ENCODE measurements around the gene P2RY1.
"Not testable (repeated sequence)": the region's sequence is repeated elsewhere in the genome, so short reads cannot be mapped to it uniquely, and the experiment has no call there.

P2RY1 gene

GRCh38 chr3:152835601-152836102, 721 bp downstream of the P2RY1 start:
- peak in 3 of 10 donors; percentile 59 to 82 (median 78) for DNase-seq
- intact Hi-C loops (cut with DNase I) = no loop called here

- DNase-seq = no peak
- intact Hi-C loops (cut with DNase I) = no loop called here
Observed at GRCh38 chr3:152836269-152836668, 1.3 kb downstream of the P2RY1 start.

- DNase-seq = no peak
- intact Hi-C loops (cut with DNase I) = no loop called here
Observed at GRCh38 chr3:152839511-152839910, 4.6 kb downstream of the P2RY1 start.

GRCh38 chr3:152841131-152841530, 6.2 kb downstream of the P2RY1 start:
- intact Hi-C loops (cut with DNase I) = no loop called here
- no peak for DNase-seq

DNA sequence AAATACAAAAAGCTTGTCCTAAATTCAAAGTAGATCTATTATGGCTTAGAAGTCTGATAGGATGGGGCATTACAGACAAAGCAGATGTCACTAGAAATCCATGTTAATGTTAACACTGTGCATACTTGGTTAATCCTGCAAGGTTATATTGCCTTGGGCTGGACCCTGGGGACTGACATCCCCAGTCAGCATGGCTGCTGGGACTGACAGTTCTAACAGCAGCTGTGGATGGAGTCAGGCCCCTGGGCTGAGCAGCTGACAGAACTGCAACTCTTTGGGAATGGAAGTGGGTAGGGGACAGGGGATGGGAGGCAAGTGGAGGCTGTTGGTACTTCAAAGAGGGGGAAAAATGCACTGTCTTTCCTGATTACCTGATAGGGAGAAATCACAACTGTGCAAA, 7.5 kb downstream of the P2RY1 start:
- intact Hi-C loops (cut with DNase I) = no loop called here
- peak in 1 of 10 donors; percentile 57 for DNase-seq

- intact Hi-C loops (cut with DNase I) = no loop called here
- DNase-seq = no peak
Observed at GRCh38 chr3:152843955-152844354, 9.0 kb downstream of the P2RY1 start.

GRCh38 chr3:152846572-152847202, 11.8 kb downstream of the P2RY1 start:
- peak in 1 of 10 donors; percentile 57 for DNase-seq
- intact Hi-C loops (cut with DNase I) = not testable (repeated sequence)

- DNase-seq; intact Hi-C loops (cut with DNase I): not testable (repeated sequence)
Observed at GRCh38 chr3:152847599-152847998, 12.7 kb downstream of the P2RY1 start.

DNA sequence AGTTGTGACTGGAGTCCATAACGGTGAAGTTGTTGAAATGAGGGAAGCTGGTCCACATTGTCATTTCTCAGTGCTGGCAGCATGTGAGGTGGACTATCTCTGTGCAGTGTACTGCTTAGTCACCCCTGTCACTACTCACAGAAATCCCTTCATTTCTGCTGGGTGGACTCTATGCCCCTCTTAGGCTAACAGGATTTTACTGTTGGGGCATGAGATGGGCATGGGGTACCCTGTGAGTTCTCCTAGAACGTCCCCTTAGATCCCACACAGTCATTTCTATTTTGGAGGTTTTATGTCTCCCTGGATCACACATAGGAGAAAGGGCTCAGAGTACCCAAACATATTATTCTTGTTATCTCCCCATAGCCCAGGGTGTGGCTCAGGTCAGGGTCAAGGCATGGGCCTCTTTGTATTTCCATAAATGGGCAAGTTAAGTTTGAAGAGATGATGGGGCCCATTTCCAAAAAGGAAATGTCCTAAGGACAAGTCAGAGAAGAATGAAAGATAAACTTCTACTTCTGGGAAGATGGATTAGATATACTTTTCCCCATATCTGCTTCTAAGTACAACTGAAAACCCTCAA, 15.2 kb downstream of the P2RY1 start:
- intact Hi-C loops (cut with DNase I) = no loop called here
- DNase-seq = no peak

DNA sequence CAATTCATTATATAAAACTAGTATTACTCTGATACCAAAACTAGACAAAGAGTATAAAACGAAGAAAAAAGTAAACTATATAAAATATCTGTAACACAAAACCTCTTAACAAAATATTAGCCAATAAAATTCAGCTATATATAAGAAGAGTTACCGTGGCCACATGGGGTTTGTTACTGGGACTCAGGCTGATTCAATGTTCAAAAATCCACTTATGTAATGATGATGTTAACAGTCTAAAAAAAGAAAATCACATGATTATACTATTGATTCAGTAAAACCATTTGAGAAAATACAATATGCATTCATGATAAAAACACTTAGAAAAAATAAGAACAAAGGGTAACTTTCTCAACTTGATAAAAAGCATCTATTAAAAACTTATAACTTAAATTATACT, 18.3 kb downstream of the P2RY1 start:
- intact Hi-C loops (cut with DNase I) = no loop called here
- no peak for DNase-seq

DNA sequence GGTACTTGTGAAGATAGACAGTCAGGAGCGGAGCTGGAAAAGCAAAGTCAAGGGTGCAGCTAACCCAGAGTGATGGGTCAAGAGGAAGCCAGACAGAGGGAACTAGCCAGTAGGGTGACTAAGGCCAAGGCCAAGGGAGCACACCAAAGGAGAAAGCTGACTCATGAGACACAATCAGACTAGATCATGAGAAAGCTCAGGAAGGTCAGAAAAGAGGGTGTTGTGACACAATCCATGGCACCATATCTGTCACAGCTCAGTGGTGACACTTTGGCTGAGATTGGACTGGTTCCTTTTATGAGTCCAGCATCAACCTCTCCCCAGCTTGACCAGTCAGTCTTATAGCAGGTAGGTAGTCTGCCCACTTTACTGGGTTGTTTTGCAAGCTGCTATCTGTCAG, 22.2 kb downstream of the P2RY1 start:
- no peak for DNase-seq
- intact Hi-C loops (cut with DNase I) = no loop called here

DNA sequence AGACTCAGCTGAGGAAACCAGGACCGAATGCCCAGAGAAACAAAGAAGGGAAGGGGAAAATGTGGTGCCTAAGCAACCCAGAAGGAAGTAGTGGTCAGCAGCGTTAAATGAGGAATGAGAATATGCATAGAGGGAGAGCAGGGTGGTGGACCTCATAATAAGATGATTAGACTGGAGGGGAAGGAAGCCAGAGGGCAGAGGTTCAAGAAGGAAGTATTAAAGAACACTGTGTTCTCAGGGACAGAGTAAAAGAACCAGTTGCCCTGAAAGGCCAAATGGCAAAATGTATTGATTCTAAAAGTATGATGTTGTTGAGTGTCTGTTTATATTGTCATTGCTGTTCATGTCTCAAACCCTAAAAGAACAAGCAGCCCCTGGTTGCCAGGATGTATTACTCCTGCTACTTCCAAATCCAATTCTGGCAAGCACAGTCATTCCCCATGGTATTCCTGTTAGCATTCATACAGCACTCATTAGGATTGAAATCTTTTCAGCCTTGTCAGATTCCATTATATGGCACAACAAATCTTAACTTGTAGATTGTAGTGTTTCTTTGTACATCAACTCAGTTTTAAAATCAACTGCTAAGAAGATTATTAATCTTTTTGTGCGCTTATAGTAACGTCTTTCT, 23.4 kb downstream of the P2RY1 start:
- intact Hi-C loops (cut with DNase I) = no loop called here

DNA sequence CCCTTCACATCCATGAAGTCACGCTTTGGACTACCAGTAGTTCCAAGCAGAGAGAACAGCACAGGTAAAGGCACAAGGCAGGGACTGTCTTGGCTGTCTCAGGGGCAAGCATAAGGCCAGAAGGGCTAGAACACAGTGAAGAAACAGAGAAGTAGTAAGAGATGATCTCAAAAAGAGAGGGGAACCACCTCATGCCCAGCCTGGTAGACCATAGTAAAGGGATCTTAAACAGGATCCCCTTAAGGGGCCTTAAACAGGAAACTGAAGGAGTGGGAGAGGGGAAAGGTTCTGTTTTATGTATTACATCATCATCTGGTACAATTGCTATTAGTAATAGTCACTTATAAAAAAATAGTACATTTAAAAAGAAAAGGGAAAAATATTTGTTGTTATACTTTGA, 25.8 kb downstream of the P2RY1 start:
- DNase-seq = no peak
- intact Hi-C loops (cut with DNase I) = no loop called here

More for the DNA sequence above, 23.4 kb downstream of the P2RY1 start:
- DNase-seq = no peak

- no peak for DNase-seq
- intact Hi-C loops (cut with DNase I) = no loop called here
Observed at GRCh38 chr3:152865668-152866245, 30.8 kb downstream of the P2RY1 start.

DNA sequence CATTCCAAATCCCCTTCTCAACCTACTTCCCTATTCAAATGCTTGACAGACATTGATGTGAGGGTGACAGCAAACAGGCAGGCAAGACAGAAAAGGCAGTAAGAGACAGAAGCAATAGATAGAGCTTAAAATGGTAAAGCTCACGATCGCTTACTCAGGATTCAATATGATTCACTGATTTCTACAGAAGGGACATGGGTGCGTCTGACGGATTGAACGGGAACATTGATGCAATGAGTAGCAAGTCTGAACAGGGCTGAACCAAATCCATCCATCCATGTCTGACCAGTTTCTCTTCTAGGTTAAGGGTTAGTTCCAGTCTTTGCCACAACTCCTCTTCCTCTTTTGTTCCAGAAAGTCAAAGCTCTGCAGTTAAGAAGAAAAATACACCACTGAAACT, 35.1 kb downstream of the P2RY1 start:
- DNase-seq = no peak
- intact Hi-C loops (cut with DNase I) = no loop called here

- DNase-seq; intact Hi-C loops (cut with DNase I): not testable (repeated sequence)
Observed at GRCh38 chr3:152873314-152873713, 38.4 kb downstream of the P2RY1 start.

- intact Hi-C loops (cut with DNase I) = no loop called here
- no peak for DNase-seq
Observed at GRCh38 chr3:152874896-152875749, 40.2 kb downstream of the P2RY1 start.

DNA sequence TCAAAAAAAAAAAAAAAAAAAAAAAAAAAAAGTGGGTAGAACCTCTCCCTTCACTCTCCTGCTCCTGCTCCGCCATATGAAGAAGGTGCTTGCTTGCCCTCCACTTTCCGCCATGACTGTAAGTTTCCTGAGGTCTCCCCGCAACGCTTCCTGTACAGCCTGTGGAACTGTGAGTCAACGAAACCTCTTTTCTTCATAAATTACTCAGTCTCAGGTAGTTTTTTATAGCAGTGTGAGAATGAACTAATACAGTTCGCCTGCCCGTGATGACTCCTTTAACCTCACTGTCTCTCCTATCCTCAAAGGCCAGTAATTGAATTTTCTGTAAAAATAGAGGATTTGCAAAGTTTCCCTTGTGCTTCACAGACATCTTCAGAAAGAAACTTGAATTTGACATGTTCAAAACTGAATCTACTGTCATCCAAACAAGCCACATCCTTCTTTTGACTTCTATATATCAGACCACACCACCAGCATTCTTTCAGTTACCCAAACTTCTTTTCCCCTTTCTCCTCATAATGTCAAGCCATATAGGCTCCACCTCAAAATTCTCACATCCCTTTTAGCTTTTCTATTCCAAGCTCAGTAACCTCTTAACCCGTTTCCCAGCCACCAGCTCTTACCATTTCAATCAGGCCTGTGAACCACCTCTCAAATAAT, 44.3 kb downstream of the P2RY1 start:
- intact Hi-C loops (cut with DNase I) = no loop called here
- DNase-seq = no peak

- no peak for DNase-seq
- intact Hi-C loops (cut with DNase I) = no loop called here
Observed at GRCh38 chr3:152879790-152880174, 44.9 kb downstream of the P2RY1 start.

- DNase-seq = no peak
- intact Hi-C loops (cut with DNase I) = no loop called here
Observed at GRCh38 chr3:152885076-152885475, 50.1 kb downstream of the P2RY1 start.

Data from posterior cingulate gyrus (tissue), 11 donors.